Measurements from ENCODE around the gene POLR3G.
A peak's percentile ranks its signal among the peaks of the same experiment; 100 is the strongest.

The POLR3G gene

DNA sequence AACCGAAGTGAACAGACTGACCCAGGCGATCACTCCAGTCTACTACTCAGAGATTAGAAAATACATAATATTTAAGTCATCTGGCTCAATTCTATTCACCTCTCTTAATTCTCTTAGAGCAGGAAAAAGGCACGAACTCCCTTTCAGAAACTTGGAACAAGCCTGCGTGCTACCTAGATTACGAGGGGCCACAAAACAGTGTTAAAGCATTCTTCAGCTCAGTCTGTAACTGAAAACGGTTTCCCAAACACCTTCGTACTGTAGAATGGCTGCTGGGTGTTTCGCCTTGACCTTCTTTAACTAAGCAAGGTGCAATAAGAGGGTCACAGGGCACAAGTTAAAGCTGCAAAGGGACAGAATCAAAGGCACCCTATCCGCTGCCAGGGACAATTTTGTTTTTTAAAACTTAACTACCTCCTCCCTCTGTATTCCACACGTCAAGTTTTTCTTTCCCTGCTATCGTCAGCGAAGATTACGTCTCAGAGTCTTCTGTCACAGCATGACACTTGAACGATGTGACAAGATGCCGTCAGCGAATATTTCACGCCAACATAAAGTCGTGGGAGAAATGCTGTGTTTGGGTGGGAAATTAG lies 54.0 kb downstream of the POLR3G start:
- CTCF ChIA-PET = interaction anchor here (3.0 to 3.3 kb wide), 2 partner anchors 89 to 119 kb away, joined by 12 to 53 read pairs; partner anchors contain the start of gene CETN3
- H3K27ac Mint-ChIP-seq = peak overlapping the region; percentile 96
- H3K4me1 Mint-ChIP-seq = peaks cover 27% of the 10 kb centered on the region
- no peaks in the 10 kb centered on the region for H3K9me3 Mint-ChIP-seq
- peak overlapping the region; percentile 98 for H3K4me3 Mint-ChIP-seq
- H3K36me3 Mint-ChIP-seq = peaks cover 11% of the 10 kb centered on the region
- DNase-seq = peak; percentile 43
- peaks cover 8% of the 10 kb centered on the region for H3K27me3 Mint-ChIP-seq

- DNase-seq = peak; percentile 98
- peak within 1 kb of the TSS; percentile 96 for H3K27ac Mint-ChIP-seq
- no peaks in the 10 kb centered on the region for H3K9me3 Mint-ChIP-seq
- peaks cover 11% of the 10 kb centered on the region for H3K27me3 Mint-ChIP-seq
- H3K36me3 Mint-ChIP-seq = peaks cover 10% of the 10 kb centered on the region
- peaks cover 27% of the 10 kb centered on the region for H3K4me1 Mint-ChIP-seq
- peak within 1 kb of the TSS; percentile 98 for H3K4me3 Mint-ChIP-seq
- CTCF ChIA-PET = interaction anchor here (0.9 to 3.3 kb wide), 6 partner anchors 52 to 119 kb away, joined by 3 to 53 read pairs (median 5); partner anchors contain the start of genes CETN3, MBLAC2 and POLR3G
Measured at GRCh38 chr5:90529194-90529938, 54.7 kb downstream of the POLR3G start, which contains the start of gene LYSMD3. Gene LYSMD3 (minus strand): TSS chr5:90529584. CDS start chr5:90525289, 4,295 bp downstream.

DNA sequence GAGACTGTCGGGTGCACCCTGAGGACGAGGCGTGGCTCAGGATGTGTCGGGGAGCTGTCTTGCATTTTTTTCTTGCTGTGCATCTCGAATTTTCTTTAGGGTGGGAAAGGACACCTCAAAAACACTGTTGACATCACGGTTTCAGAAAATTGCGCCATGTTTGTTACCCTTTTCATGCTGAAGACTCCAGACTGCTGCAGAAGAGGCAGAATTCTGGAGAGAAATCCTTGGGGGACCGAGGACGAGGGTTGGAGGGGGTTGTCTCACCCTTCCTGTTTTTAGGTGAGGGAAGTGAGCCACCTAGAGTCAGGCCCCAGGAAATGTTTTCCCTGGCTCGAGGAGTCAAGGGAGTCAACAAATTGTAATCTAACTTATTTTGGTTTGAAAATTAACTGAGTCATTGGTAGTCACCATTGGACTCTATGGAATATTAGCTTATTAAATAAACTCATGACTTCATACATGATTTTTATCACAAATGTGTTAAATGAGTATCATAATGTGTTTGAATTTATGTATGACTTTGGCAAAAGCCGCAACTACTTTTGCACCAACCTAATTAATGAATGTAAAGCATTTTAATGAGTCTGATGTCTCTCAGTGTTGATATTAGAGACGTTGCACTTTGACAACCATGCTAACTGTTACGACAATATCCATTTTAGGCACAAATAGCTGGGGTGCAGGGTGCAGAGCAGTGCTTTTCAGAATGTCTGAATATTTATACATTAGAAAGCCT lies 55.4 kb downstream of the POLR3G start:
- H3K27ac Mint-ChIP-seq = peak overlapping the region; percentile 96
- peak; percentile 69 for DNase-seq
- CTCF ChIA-PET = interaction anchor here (0.6 to 3.3 kb wide), 10 partner anchors 11 to 120 kb away, joined by 3 to 53 read pairs (median 4); partner anchors contain the start of genes CETN3, MBLAC2 and POLR3G

GRCh38 chr5:90530736-90531487 lies 56.2 kb downstream of the POLR3G start:
- H3K27me3 Mint-ChIP-seq = peaks cover 16% of the 10 kb centered on the region
- CTCF ChIA-PET = interaction anchor here (0.6 to 3.3 kb wide), 8 partner anchors 10 to 91 kb away, joined by 3 to 53 read pairs (median 4); partner anchors contain the start of genes MBLAC2 and POLR3G
- H3K4me3 Mint-ChIP-seq = no peak overlapping the region
- DNase-seq = no peak
- H3K36me3 Mint-ChIP-seq = peaks cover 7% of the 10 kb centered on the region
- H3K4me1 Mint-ChIP-seq = peaks cover 25% of the 10 kb centered on the region
- no peak overlapping the region for H3K27ac Mint-ChIP-seq
- H3K9me3 Mint-ChIP-seq = no peaks in the 10 kb centered on the region

More for the DNA sequence above, 55.4 kb downstream of the POLR3G start:
- Mint-ChIP-seq H3K4me3 (peak overlapping the region; percentile 98), H3K4me1 (peaks cover 25% of the 10 kb centered on the region), H3K36me3 (peaks cover 8% of the 10 kb centered on the region), H3K9me3 (no peaks in the 10 kb centered on the region), H3K27me3 (peaks cover 11% of the 10 kb centered on the region)

- no peak for DNase-seq
- H3K27me3 Mint-ChIP-seq = peaks cover 20% of the 10 kb centered on the region
- H3K36me3 Mint-ChIP-seq = no peaks in the 10 kb centered on the region
- peaks cover 4% of the 10 kb centered on the region for H3K4me1 Mint-ChIP-seq
- no peak overlapping the region for H3K27ac Mint-ChIP-seq
- no peaks in the 10 kb centered on the region for H3K9me3 Mint-ChIP-seq
- CTCF ChIA-PET = no interaction called here
- no peak overlapping the region for H3K4me3 Mint-ChIP-seq
Measured at GRCh38 chr5:90533794-90534193, 59.1 kb downstream of the POLR3G start.

GRCh38 chr5:90534922-90535321 lies 60.3 kb downstream of the POLR3G start:
- CTCF ChIA-PET = no interaction called here
- no peak overlapping the region for H3K27ac Mint-ChIP-seq
- H3K27me3 Mint-ChIP-seq = peaks cover 24% of the 10 kb centered on the region
- no peaks in the 10 kb centered on the region for H3K36me3 Mint-ChIP-seq
- DNase-seq = no peak
- H3K4me3 Mint-ChIP-seq = no peak overlapping the region
- no peaks in the 10 kb centered on the region for H3K9me3 Mint-ChIP-seq
- peaks cover 1% of the 10 kb centered on the region for H3K4me1 Mint-ChIP-seq

GRCh38 chr5:90542827-90543519 lies 68.3 kb downstream of the POLR3G start:
- H3K27me3 Mint-ChIP-seq = peaks cover 30% of the 10 kb centered on the region
- no peaks in the 10 kb centered on the region for H3K4me1 Mint-ChIP-seq
- H3K9me3 Mint-ChIP-seq = no peaks in the 10 kb centered on the region
- DNase-seq = no peak
- no peak overlapping the region for H3K27ac Mint-ChIP-seq
- CTCF ChIA-PET = interaction anchor here (0.8 kb wide), 1 partner anchor 13 kb away, joined by 3 read pairs; no protein-coding TSS in a partner anchor
- H3K36me3 Mint-ChIP-seq = no peaks in the 10 kb centered on the region
- H3K4me3 Mint-ChIP-seq = no peak overlapping the region

GRCh38 chr5:90545511-90545910 lies 70.8 kb downstream of the POLR3G start:
- no peak for DNase-seq
- H3K9me3 Mint-ChIP-seq = no peaks in the 10 kb centered on the region
- no peak overlapping the region for H3K4me3 Mint-ChIP-seq
- H3K27me3 Mint-ChIP-seq = peaks cover 30% of the 10 kb centered on the region
- CTCF ChIA-PET = no interaction called here
- no peak overlapping the region for H3K27ac Mint-ChIP-seq
- no peaks in the 10 kb centered on the region for H3K4me1 Mint-ChIP-seq
- H3K36me3 Mint-ChIP-seq = no peaks in the 10 kb centered on the region

- no peaks in the 10 kb centered on the region for H3K36me3 Mint-ChIP-seq
- H3K27ac Mint-ChIP-seq = no peak overlapping the region
- CTCF ChIA-PET = no interaction called here
- H3K27me3 Mint-ChIP-seq = peaks cover 26% of the 10 kb centered on the region
- no peak overlapping the region for H3K4me3 Mint-ChIP-seq
- H3K9me3 Mint-ChIP-seq = no peaks in the 10 kb centered on the region
- DNase-seq = no peak
- H3K4me1 Mint-ChIP-seq = no peaks in the 10 kb centered on the region
Measured at GRCh38 chr5:90546216-90546837, 71.7 kb downstream of the POLR3G start.

GRCh38 chr5:90547072-90547536 lies 72.4 kb downstream of the POLR3G start:
- no peaks in the 10 kb centered on the region for H3K9me3 Mint-ChIP-seq
- DNase-seq = no peak
- no peak overlapping the region for H3K27ac Mint-ChIP-seq
- no peaks in the 10 kb centered on the region for H3K36me3 Mint-ChIP-seq
- CTCF ChIA-PET = no interaction called here
- H3K4me3 Mint-ChIP-seq = no peak overlapping the region
- H3K27me3 Mint-ChIP-seq = peaks cover 21% of the 10 kb centered on the region
- H3K4me1 Mint-ChIP-seq = no peaks in the 10 kb centered on the region

- no peak for DNase-seq
- Mint-ChIP-seq H3K4me1 (no peaks in the 10 kb centered on the region), H3K4me3 (no peak overlapping the region), H3K9me3 (no peaks in the 10 kb centered on the region), H3K27me3 (peaks cover 21% of the 10 kb centered on the region), H3K36me3 (no peaks in the 10 kb centered on the region), H3K27ac (no peak overlapping the region)
- CTCF ChIA-PET = no interaction called here
Measured at GRCh38 chr5:90548069-90548593, 73.5 kb downstream of the POLR3G start.

- Mint-ChIP-seq H3K27me3 (peaks cover 17% of the 10 kb centered on the region), H3K4me1 (no peaks in the 10 kb centered on the region), H3K27ac (no peak overlapping the region), H3K36me3 (no peaks in the 10 kb centered on the region), H3K9me3 (no peaks in the 10 kb centered on the region), H3K4me3 (no peak overlapping the region)
- CTCF ChIA-PET = interaction anchor here (1.8 kb wide), 1 partner anchor 122 kb away, joined by 4 read pairs; no protein-coding TSS in a partner anchor
- DNase-seq = no peak
Measured at GRCh38 chr5:90549223-90549622, 74.6 kb downstream of the POLR3G start.

All from activated naive CD4-positive, alpha-beta T cell treated with anti-CD3 and anti-CD28 coated beads, Interleukin-2, amount 10 ng/mL, durations not matched to agents 7 days and 5 days (primary cell).